Natural killer cell treated with Interleukin-12 subunit alpha and Interleukin-12 subunit beta and Interleukin-15 and Interleukin-18, amount 100 ng/mL, for 72 hours (primary cell): ENCODE results near the gene INTS11. TPM values are rescaled to one million over a fixed set of nuclear protein-coding genes. Genes with fewer than 3 reads are reported as not detected.

Experiments
- ATAC-seq, 2 donors: fragments of 150-1000 bp; cut with Tn5 transposase in 1 of 2; sonication (Bioruptor Pico), chemical (Tn5 transposase) in 1 of 2; 2 replicates each; pipeline ENCODE4 v1.10.0; 2021
- DNase-seq: peaks from one replicate; pipeline ENCODE4 v3.0.0; 2022; ENCODE audit warnings: low spot score
- H3K27ac Mint-ChIP-seq, 2 donors: 1 replicate in 1 of 2; 2 replicates in 1 of 2; pipeline ENCODE4 v1.8.0; 2022; ENCODE audit warnings: mixed read lengths in 2 of 2, mild to moderate bottlenecking in 1 of 2, moderate library complexity in 1 of 2
- H3K27me3 Mint-ChIP-seq, 2 donors: 1 replicate in 1 of 2; 2 replicates in 1 of 2; pipeline ENCODE4 v1.8.0; 2022; ENCODE audit warnings: mixed read lengths in 2 of 2
- H3K36me3 Mint-ChIP-seq: one replicate; pipeline ENCODE4 v1.8.0; 2022; ENCODE audit warnings: mixed read lengths
- H3K4me1 Mint-ChIP-seq, 2 donors: 1 replicate in 1 of 2; 2 replicates in 1 of 2; pipeline ENCODE4 v1.8.0; 2022; ENCODE audit warnings: low read depth in 2 of 2, mixed read lengths in 2 of 2, mild to moderate bottlenecking in 1 of 2
- H3K4me3 Mint-ChIP-seq: one replicate; pipeline ENCODE4 v1.8.0; 2022; ENCODE audit warnings: mixed read lengths
- H3K9me3 Mint-ChIP-seq: 2 replicates; pipeline ENCODE4 v1.8.0; 2022; ENCODE audit warnings: mixed read lengths
- total RNA-seq, 2 donors: library from RNA; stranded (reverse); gene quantifications; one replicate each; pipeline ENCODE4 v1.2.3, GENCODE V29; 2022

INTS11 gene
- total RNA-seq, 2 donors from 2014 or later, result 122 to 204 TPM

DNA sequence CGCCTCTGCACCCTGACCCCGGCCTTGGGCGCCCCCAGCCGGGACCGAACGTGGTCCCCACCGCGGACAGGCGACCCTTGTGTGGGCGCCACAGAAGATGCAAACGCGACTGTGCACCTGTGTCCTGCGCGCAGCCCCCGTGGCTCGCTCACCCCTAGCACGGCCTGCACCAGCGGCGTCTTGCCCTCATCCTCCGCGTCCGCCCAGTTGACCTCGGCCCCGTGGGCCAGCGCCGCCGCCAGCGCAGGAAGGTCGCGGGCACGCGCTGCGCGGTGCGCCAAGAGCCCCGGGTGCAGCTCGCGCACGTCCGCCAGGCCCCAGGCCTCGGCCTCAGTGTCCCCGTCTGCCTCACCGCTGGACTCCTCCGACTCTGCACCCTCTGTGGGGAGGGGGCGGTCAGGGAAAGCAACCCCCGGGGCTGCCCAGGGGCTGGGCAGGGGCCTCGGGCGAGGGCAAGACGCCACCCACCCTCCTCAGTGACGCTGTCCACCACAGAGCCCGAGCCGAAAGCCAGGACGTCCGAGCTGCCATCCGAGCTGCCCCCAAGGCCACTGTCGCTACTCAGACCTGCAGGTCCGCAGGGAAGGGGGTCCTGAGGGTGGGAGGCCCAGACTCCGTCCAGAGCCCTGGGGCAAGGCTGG, 30.1 kb downstream of the INTS11 start:
- ATAC-seq, result no peak
- Mint-ChIP-seq H3K27ac (no peak overlapping the region), H3K36me3 (no peaks in the 10 kb centered on the region), H3K9me3 (no peaks in the 10 kb centered on the region), H3K4me3 (no peak overlapping the region), H3K4me1 (no peaks in the 10 kb centered on the region), H3K27me3 (no peaks in the 10 kb centered on the region)
- DNase-seq, result no peak

GRCh38 chr1:1293263-1294249, 30.9 kb downstream of the INTS11 start:
- Mint-ChIP-seq H3K36me3 (no peaks in the 10 kb centered on the region), H3K27ac (no peak overlapping the region), H3K4me3 (no peak overlapping the region), H3K9me3 (no peaks in the 10 kb centered on the region), H3K4me1 (no peaks in the 10 kb centered on the region), H3K27me3 (no peaks in the 10 kb centered on the region)
- ATAC-seq (no peak), DNase-seq (no peak)

DNA sequence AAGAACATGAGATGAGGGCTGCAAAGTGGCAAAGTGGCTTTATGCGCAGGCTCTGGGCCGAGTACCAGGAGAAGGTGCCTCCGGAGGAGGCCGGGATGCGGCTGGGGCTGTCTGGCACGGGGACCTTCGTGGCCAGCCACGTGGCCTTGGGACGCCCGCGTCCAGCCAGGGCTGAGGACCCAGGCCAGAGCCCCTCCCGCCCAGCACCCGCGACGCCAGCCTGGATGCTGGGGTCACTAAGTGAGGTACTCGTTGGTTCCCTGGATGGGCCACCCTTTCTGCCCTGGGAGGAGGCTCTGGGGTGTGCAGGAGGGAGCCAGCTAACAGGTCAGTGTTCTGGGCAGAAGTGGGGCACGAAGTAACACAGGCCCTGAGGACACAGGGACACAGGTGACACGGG, 31.6 kb downstream of the INTS11 start:
- Mint-ChIP-seq H3K9me3 (no peaks in the 10 kb centered on the region), H3K36me3 (no peaks in the 10 kb centered on the region), H3K4me3 (no peak overlapping the region), H3K27me3 (no peaks in the 10 kb centered on the region), H3K4me1 (no peaks in the 10 kb centered on the region), H3K27ac (no peak overlapping the region)
- DNase-seq (no peak), ATAC-seq (no peak)

GRCh38 chr1:1292442-1292779, 32.0 kb downstream of the INTS11 start:
- H3K4me3 Mint-ChIP-seq, result no peak overlapping the region
- H3K4me1 Mint-ChIP-seq, result no peaks in the 10 kb centered on the region
- H3K27me3 Mint-ChIP-seq, result no peaks in the 10 kb centered on the region
- H3K27ac Mint-ChIP-seq, result no peak overlapping the region
- H3K9me3 Mint-ChIP-seq, result no peaks in the 10 kb centered on the region
- no peak for ATAC-seq
- H3K36me3 Mint-ChIP-seq, result no peaks in the 10 kb centered on the region
- DNase-seq, result no peak

DNA sequence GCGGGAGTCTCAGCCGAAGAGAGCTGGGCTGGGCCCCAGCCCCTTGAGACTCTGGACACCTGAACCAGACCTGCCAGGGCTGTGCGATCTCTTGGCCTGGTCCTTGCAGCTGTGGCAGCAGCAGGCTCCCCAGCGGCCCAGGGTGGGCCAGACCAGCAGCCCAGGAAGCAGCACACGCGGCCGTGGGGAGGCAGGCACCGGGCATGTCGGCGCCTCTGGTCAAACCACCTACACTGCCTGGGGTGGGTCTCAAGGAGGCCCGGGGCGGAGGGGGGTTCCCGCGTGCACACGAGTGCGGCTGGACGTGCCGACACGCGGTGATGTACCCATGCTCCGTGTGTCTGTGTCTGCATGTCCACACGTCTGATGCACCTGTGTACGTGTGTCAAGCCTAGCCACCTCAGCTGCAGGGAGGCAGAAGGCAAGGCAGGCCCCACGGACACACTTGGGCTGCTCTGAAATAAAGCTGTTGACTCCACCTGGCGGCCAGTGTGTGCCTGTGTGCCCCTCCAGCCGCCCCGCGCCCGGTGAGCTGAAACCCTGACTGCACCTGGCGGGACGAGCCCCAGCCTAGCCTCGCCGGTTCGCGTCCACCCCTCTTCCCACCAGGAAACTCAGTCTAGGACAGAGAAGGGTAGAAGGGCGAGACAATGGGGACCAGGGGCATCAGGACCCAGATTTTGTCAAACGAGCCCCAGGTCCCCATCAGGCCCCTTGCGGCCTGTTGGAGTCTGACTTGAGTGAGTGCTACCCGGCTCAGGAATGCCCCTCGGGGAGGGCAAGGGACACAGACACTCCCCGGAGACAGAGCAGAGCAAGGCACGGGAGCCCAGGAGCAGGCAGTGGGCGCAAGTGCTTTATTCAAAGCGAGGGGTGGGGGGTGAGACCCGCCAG, 32.7 kb downstream of the INTS11 start:
- H3K27me3 Mint-ChIP-seq, result no peaks in the 10 kb centered on the region
- ATAC-seq (peak; percentile 5 to 41), DNase-seq (no peak)
- no peak overlapping the region for H3K27ac Mint-ChIP-seq
- no peak overlapping the region for H3K4me3 Mint-ChIP-seq
- H3K36me3 Mint-ChIP-seq, result no peaks in the 10 kb centered on the region
- no peaks in the 10 kb centered on the region for H3K4me1 Mint-ChIP-seq
- H3K9me3 Mint-ChIP-seq, result no peaks in the 10 kb centered on the region

DNA sequence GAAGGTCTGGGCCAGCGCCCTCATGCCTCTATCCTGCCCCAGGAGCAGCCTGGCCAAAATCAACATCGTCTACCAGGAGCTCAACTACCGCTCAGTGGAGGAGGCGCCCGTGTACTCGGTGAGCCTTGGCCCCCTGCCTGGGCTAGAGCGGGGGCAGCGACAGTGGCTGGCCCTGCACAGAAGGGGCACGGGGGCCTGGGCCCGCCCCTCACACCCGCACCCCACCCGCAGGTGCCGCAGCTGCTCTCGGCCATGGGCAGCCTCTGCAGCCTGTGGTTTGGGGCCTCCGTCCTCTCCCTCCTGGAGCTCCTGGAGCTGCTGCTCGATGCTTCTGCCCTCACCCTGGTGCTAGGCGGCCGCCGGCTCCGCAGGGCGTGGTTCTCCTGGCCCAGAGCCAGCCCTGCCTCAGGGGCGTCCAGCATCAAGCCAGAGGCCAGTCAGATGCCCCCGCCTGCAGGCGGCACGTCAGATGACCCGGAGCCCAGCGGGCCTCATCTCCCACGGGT, 33.4 kb downstream of the INTS11 start:
- H3K4me3 Mint-ChIP-seq, result no peak overlapping the region
- H3K9me3 Mint-ChIP-seq, result no peaks in the 10 kb centered on the region
- ATAC-seq (no peak), DNase-seq (no peak)
- no peaks in the 10 kb centered on the region for H3K27me3 Mint-ChIP-seq
- H3K36me3 Mint-ChIP-seq, result no peaks in the 10 kb centered on the region
- H3K4me1 Mint-ChIP-seq, result no peaks in the 10 kb centered on the region
- no peak overlapping the region for H3K27ac Mint-ChIP-seq

DNA sequence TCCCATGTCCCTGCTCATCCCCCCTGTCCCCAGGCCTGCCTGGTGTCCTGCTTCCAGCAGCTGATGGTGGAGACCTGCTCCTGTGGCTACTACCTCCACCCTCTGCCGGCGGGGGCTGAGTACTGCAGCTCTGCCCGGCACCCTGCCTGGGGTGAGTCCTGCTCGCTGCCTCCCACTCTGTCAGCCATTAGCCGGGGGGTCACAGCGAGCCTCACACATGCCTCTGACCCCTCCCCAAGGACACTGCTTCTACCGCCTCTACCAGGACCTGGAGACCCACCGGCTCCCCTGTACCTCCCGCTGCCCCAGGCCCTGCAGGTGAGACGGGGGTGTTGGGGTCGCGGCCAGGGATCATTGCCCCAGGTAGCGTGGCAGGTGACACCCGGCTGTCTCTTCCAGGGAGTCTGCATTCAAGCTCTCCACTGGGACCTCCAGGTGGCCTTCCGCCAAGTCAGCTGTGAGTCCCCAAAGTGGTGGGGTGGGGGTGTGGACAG, 34.2 kb downstream of the INTS11 start:
- peak in 1 of 2 donors; percentile 62 for ATAC-seq
- Mint-ChIP-seq H3K4me1 (no peaks in the 10 kb centered on the region), H3K27ac (no peak overlapping the region), H3K9me3 (no peaks in the 10 kb centered on the region), H3K27me3 (no peaks in the 10 kb centered on the region), H3K36me3 (no peaks in the 10 kb centered on the region), H3K4me3 (no peak overlapping the region)
- DNase-seq, result no peak

DNA sequence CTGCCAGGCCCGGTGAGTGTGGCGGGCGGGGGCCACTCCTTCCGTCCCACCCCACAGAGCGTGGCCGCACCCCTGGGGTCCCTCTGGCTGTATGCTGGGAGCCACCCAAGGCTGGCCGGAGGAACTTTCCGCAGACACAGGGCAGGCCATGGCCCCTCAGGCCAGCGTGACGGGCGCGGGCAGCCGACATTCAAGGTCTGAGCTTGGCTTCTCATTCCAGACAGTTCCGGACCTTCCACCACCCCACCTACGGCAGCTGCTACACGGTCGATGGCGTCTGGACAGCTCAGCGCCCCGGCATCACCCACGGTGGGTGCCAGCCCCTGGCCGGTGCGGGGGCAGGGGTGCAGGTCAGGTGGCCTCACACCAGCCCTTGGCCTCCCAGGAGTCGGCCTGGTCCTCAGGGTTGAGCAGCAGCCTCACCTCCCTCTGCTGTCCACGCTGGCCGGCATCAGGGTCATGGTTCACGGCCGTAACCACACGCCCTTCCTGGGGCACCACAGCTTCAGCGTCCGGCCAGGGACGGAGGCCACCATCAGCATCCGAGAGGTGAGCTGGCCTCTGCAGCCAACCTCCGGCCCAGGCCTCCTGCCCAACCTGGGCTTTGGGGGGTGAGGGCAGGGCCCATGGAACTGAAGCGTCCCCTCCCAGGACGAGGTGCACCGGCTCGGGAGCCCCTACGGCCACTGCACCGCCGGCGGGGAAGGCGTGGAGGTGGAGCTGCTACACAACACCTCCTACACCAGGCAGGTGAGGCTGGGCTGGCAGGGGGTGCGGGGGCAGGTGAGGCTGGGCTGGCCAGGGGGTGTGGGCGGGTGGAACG, 37.0 kb downstream of the INTS11 start:
- no peaks in the 10 kb centered on the region for H3K36me3 Mint-ChIP-seq
- DNase-seq, result no peak
- ATAC-seq, result no peak
- H3K9me3 Mint-ChIP-seq, result no peaks in the 10 kb centered on the region
- peaks cover 0 to 3% of the 10 kb centered on the region in 2 donors for H3K4me1 Mint-ChIP-seq
- H3K27ac Mint-ChIP-seq, result no peak overlapping the region
- no peaks in the 10 kb centered on the region for H3K27me3 Mint-ChIP-seq
- H3K4me3 Mint-ChIP-seq, result no peak overlapping the region

DNA sequence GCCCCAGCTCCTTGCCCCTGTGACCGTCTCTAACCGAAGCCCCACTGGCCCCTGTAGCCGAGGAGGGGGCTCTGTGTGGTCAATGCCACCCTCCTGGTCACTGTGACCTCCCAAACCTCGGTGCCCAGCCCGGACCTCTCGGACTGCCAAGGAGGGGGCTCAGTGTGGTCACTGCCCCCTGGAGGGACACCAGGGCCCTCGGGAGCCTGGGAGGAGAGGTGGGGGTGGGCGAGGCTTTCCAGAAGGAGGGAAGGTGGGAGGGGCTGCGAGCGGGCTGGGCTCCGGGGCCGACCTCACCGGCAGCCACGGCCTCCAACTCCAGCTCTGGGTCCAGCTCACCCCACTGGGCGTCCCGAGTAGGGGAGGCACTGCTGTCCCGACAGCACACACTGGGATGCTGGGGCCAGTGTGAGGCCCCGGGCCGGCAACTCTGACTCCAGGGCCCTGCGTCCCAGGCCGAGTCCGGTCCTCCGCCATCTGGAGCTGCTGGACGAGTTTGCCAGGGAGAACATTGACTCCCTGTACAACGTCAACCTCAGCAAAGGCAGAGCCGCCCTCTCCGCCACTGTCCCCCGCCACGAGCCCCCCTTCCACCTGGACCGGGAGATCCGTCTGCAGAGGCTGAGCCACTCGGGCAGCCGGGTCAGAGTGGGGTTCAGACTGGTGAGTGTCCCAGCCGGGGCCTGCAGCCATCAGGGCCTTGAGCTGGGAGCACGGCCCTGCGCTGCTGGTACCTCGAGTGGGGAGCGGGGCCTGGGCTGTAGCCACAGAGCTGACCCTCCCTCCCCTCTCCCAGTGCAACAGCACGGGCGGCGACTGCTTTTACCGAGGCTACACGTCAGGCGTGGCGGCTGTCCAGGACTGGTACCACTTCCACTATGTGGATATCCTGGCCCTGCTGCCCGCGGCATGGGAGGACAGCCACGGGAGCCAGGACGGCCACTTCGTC, 37.9 kb downstream of the INTS11 start:
- no peaks in the 10 kb centered on the region for H3K9me3 Mint-ChIP-seq
- no peaks in the 10 kb centered on the region for H3K36me3 Mint-ChIP-seq
- DNase-seq (no peak), ATAC-seq (no peak)
- H3K27me3 Mint-ChIP-seq, result no peaks in the 10 kb centered on the region
- H3K4me1 Mint-ChIP-seq, result peaks cover 0 to 6% of the 10 kb centered on the region in 2 donors
- no peak overlapping the region for H3K4me3 Mint-ChIP-seq
- no peak overlapping the region for H3K27ac Mint-ChIP-seq

DNA sequence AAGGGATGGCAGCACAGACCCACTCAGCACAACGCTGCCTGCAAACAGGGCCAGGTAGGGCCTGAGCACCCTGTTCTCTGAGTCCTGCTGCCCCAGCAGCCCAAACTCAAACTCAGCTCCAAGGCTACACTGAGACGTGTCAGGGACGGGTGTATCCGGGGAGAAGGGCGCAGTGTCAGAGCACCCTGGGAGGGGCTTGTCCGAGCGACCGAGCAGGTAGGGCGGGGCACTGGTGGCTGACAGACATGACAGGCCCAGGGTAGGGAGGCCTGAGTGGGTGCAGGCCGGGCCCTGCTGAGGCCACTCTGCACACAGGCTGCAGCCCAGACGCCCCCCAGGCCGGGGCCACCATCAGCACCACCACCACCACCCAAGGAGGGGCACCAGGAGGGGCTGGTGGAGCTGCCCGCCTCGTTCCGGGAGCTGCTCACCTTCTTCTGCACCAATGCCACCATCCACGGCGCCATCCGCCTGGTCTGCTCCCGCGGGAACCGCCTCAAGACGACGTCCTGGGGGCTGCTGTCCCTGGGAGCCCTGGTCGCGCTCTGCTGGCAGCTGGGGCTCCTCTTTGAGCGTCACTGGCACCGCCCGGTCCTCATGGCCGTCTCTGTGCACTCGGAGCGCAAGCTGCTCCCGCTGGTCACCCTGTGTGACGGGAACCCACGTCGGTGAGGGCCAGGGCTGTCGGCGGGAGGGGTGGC, 38.7 kb downstream of the INTS11 start:
- ATAC-seq, result no peak
- DNase-seq, result no peak
- peaks cover 0 to 6% of the 10 kb centered on the region in 2 donors for H3K4me1 Mint-ChIP-seq
- no peak overlapping the region for H3K27ac Mint-ChIP-seq
- no peaks in the 10 kb centered on the region for H3K27me3 Mint-ChIP-seq
- no peak overlapping the region for H3K4me3 Mint-ChIP-seq
- H3K9me3 Mint-ChIP-seq, result no peaks in the 10 kb centered on the region
- no peaks in the 10 kb centered on the region for H3K36me3 Mint-ChIP-seq

DNA sequence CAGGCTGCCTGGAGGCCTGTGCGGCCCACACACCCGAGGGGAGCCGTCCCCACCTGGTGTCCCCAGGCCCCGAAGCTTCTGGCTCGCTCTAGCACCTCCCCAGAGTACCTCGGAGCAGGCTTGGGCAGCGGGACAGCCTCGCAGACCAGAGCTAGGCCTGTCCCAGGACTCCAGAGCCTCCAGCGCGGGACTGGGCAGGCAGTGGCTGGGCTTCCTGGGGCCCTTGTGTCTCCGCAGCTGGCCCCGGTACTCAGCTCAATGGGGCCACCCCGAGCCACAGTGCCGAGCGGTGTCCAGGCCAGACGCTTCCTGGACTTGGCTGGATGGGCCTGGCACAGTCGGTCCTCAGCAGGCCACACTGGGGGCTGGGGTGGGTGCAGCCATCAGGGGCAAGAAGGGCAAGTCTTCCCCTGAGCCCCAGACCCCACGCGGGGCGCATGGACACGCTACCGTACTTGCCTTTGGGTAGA, 39.3 kb downstream of the INTS11 start:
- H3K27ac Mint-ChIP-seq, result no peak overlapping the region
- no peaks in the 10 kb centered on the region for H3K36me3 Mint-ChIP-seq
- no peak for ATAC-seq
- no peak for DNase-seq
- H3K4me1 Mint-ChIP-seq, result peaks cover 0 to 6% of the 10 kb centered on the region in 2 donors
- no peak overlapping the region for H3K4me3 Mint-ChIP-seq
- H3K27me3 Mint-ChIP-seq, result no peaks in the 10 kb centered on the region
- H3K9me3 Mint-ChIP-seq, result no peaks in the 10 kb centered on the region
